Measurements from ENCODE around the gene FAXC.
"Not testable (repeated sequence)": the region's sequence is repeated elsewhere in the genome, so short reads cannot be mapped to it uniquely, and the experiment has no call there.

FAXC gene

GRCh38 chr6:99285881-99286280 lies 63.6 kb downstream of the FAXC start:
- DNase-seq (ENCODE audit: low read depth) = no peak

- no peak for DNase-seq (ENCODE audit: low read depth)
Measured at GRCh38 chr6:99282479-99283062, 66.9 kb downstream of the FAXC start.

- DNase-seq (ENCODE audit: low read depth) = no peak
Measured at GRCh38 chr6:99276747-99277146, 72.7 kb downstream of the FAXC start.

GRCh38 chr6:99270826-99271225 lies 78.6 kb downstream of the FAXC start:
- no peak for DNase-seq (ENCODE audit: low read depth)

- DNase-seq (ENCODE audit: low read depth) = no peak
Measured at GRCh38 chr6:99270030-99270429, 79.4 kb downstream of the FAXC start.

- DNase-seq (ENCODE audit: low read depth) = no peak
Measured at GRCh38 chr6:99269207-99269606, 80.3 kb downstream of the FAXC start.

- DNase-seq (ENCODE audit: low read depth) = not testable (repeated sequence)
Measured at GRCh38 chr6:99266996-99267395, 82.5 kb downstream of the FAXC start.

GRCh38 chr6:99265447-99265846 lies 84.0 kb downstream of the FAXC start:
- DNase-seq (ENCODE audit: low read depth) = not testable (repeated sequence)

GRCh38 chr6:99254616-99255550 lies 94.6 kb downstream of the FAXC start:
- no peak for DNase-seq (ENCODE audit: low read depth)

GRCh38 chr6:99253271-99253670 lies 96.2 kb downstream of the FAXC start:
- DNase-seq (ENCODE audit: low read depth) = no peak

- no peak for DNase-seq (ENCODE audit: low read depth)
Measured at GRCh38 chr6:99252421-99252820, 97.1 kb downstream of the FAXC start.

GRCh38 chr6:99250476-99250875 lies 99.0 kb downstream of the FAXC start:
- DNase-seq (ENCODE audit: low read depth) = no peak

- no peak for DNase-seq (ENCODE audit: low read depth)
Measured at GRCh38 chr6:99246602-99247001, 102.9 kb downstream of the FAXC start.

- DNase-seq (ENCODE audit: low read depth) = no peak
Measured at GRCh38 chr6:99241905-99242534, 107.5 kb downstream of the FAXC start.

GRCh38 chr6:99236010-99236409 lies 113.5 kb downstream of the FAXC start:
- no peak for DNase-seq (ENCODE audit: low read depth)

GRCh38 chr6:99233219-99233618 lies 116.3 kb downstream of the FAXC start:
- DNase-seq (ENCODE audit: low read depth) = no peak

- DNase-seq (ENCODE audit: low read depth) = no peak
Measured at GRCh38 chr6:99232056-99232455, 117.4 kb downstream of the FAXC start.

GRCh38 chr6:99225172-99225571 lies 124.3 kb downstream of the FAXC start:
- DNase-seq (ENCODE audit: low read depth) = no peak

All from stimulated activated CD8-positive, alpha-beta memory T cell treated with anti-CD3 and anti-CD28 coated beads, Interleukin-15, amount 100 ng/mL, for 24 hours (primary cell).